SK-N-SH (cell line): ENCODE results near the gene C3orf70. TPM values are rescaled to one million over a fixed set of nuclear protein-coding genes. Genes with fewer than 3 reads are reported as not detected.

Experiments
- CTCF ChIA-PET: fragments of 300-600, 350-600 bp; formaldehyde crosslinking; extraction: SDS; loops from one replicate; lab custom pipeline; 2021; lab: Yijun Ruan, JAX
- POLR2A ChIA-PET: fragments of 350-600 bp; sonication (Branson Sonifier 250); formaldehyde crosslinking; extraction: SDS; loops from one replicate; lab custom pipeline; 2020; ENCODE audit warnings: antibody characterized with exemption, inconsistent platforms; lab: Yijun Ruan, JAX
- DNase-seq: peaks from one replicate; pipeline ENCODE4 v3.0.0; 2012
- H2AFZ ChIP-seq: fragments of 200-600 bp; sonication (generic); 2 replicates; pipeline ENCODE4 v1.8.1; 2016; ENCODE audit warnings: antibody characterized with exemption, mild to moderate bottlenecking, low read depth
- H3F3A ChIP-seq: fragments of 200-600 bp; sonication (generic); replicated peaks from 2 replicates; pipeline ENCODE3; 2016; ENCODE audit warnings: antibody characterized with exemption, mild to moderate bottlenecking; ENCODE audit not compliant: insufficient read depth
- H3K27ac ChIP-seq, 2 experiments: fragments of 200-500 bp in 1 of 2; fragments of 200-600 bp in 1 of 2; sonication (Bioruptor generic) in 1 of 2; sonication (generic), shearing (Covaris generic) in 1 of 2; 2 replicates each; pipeline versions ENCODE4 v1.5.1 to v1.6.1; 2014 to 2016; ENCODE audit warnings: low read depth in 2 of 2, inconsistent platforms in 1 of 2, low read length in 1 of 2, mild to moderate bottlenecking in 1 of 2, mixed read lengths in 1 of 2
- H3K27me3 ChIP-seq: fragments of 200-600 bp; sonication (generic), shearing (Covaris generic); 2 replicates; pipeline ENCODE4 v1.6.1; 2016; ENCODE audit warnings: mixed run types; ENCODE audit not compliant: insufficient read depth
- H3K36me3 ChIP-seq, 2 experiments: fragments of 200-500 bp in 1 of 2; fragments of 200-600 bp in 1 of 2; sonication (Bioruptor generic) in 1 of 2; sonication (generic) in 1 of 2; replicated peaks in 1 of 2; 2 replicates each; pipeline versions ENCODE3 to v1.5.1; 2014 to 2016; ENCODE audit warnings: low read length in 1 of 2, mild to moderate bottlenecking in 1 of 2; ENCODE audit not compliant: insufficient read depth in 2 of 2, control insufficient read depth in 1 of 2
- H3K4me1 ChIP-seq, 2 experiments: fragments of 200-500 bp in 1 of 2; fragments of 200-600 bp in 1 of 2; sonication (Bioruptor generic) in 1 of 2; sonication (generic), shearing (Covaris generic) in 1 of 2; 2 replicates each; pipeline versions ENCODE4 v1.5.1 to v1.6.1; 2014 to 2016; ENCODE audit warnings: low read depth in 1 of 2, low read length in 1 of 2, mixed run types in 1 of 2; ENCODE audit not compliant: insufficient read depth in 2 of 2, control insufficient read depth in 1 of 2
- H3K4me2 ChIP-seq: fragments of 200-600 bp; sonication (generic), shearing (Covaris generic); 2 replicates; pipeline ENCODE4 v1.6.1; 2017; ENCODE audit warnings: mixed run types
- H3K4me3 ChIP-seq, 2 experiments: fragments of 200-500 bp in 1 of 2; fragments of 200-600 bp in 1 of 2; sonication (Bioruptor generic) in 1 of 2; sonication (generic), shearing (Covaris generic) in 1 of 2; 2 replicates each; pipeline versions ENCODE4 v1.5.1 to v1.8.1; 2014 to 2016; ENCODE audit warnings: low read depth in 2 of 2, inconsistent platforms in 1 of 2, low read length in 1 of 2, mild to moderate bottlenecking in 1 of 2, mixed read lengths in 1 of 2, moderate library complexity in 1 of 2
- H3K79me2 ChIP-seq: fragments of 200-600 bp; sonication (generic); 2 replicates; pipeline ENCODE4 v1.8.1; 2017; ENCODE audit warnings: mild to moderate bottlenecking; ENCODE audit not compliant: insufficient read depth
- H3K9ac ChIP-seq: fragments of 200-600 bp; sonication (generic); 2 replicates; pipeline ENCODE4 v1.6.1; 2017; ENCODE audit warnings: mixed run types
- H3K9me2 ChIP-seq: fragments of 200-600 bp; sonication (generic); 2 replicates; pipeline ENCODE4 v1.6.1; 2017; ENCODE audit warnings: mixed run types
- H3K9me3 ChIP-seq: fragments of 200-600 bp; sonication (generic); 2 replicates; pipeline ENCODE4 v1.6.1; 2017; ENCODE audit warnings: mixed run types, mild to moderate bottlenecking, moderate library complexity
- H4K20me1 ChIP-seq: fragments of 200-600 bp; sonication (generic); 2 replicates; pipeline ENCODE4 v1.6.1; 2017; ENCODE audit warnings: mild to moderate bottlenecking, mixed run types; ENCODE audit not compliant: insufficient read depth
- CHD2 ChIP-seq: fragments of 150-350 bp; IDR thresholded peaks from 2 replicates; pipeline ENCODE4 v1.6.1; 2018; ENCODE audit warnings: low read length; ENCODE audit not compliant: partially characterized antibody
- ELF1 ChIP-seq: IDR thresholded peaks from 2 replicates; pipeline ENCODE4 v1.4.0; 2012
- EP300 ChIP-seq, 2 experiments: IDR thresholded peaks; 2 replicates each; pipeline versions ENCODE4 v1.4.0 to v1.6.1; 2012; ENCODE audit warnings: borderline replicate concordance in 1 of 2, low read depth in 1 of 2, low read length in 1 of 2
- EZH2phosphoT487 ChIP-seq: fragments of 200-600 bp; sonication (generic); IDR thresholded peaks from 2 replicates; pipeline ENCODE4 v1.6.1; 2017; ENCODE audit warnings: low read depth, mixed run types, mild to moderate bottlenecking, antibody characterized with exemption, moderate library complexity, borderline replicate concordance
- FOSL2 ChIP-seq: IDR thresholded peaks from 2 replicates; pipeline ENCODE4 v1.4.0; 2012; ENCODE audit warnings: low read depth, mild to moderate bottlenecking, moderate library complexity, borderline replicate concordance
- FOXM1 ChIP-seq: IDR thresholded peaks from 2 replicates; pipeline ENCODE4 v1.4.0; 2012; ENCODE audit warnings: low read depth, mild to moderate bottlenecking
- GABPA ChIP-seq: IDR thresholded peaks from 2 replicates; pipeline ENCODE4 v1.4.0; 2012; ENCODE audit warnings: low read depth, mild to moderate bottlenecking
- IRF3 ChIP-seq: fragments of 150-350 bp; IDR thresholded peaks from 2 replicates; pipeline ENCODE4 v1.6.1; 2016; ENCODE audit warnings: mild to moderate bottlenecking, low read depth, low read length
- MXI1 ChIP-seq: IDR thresholded peaks from 2 replicates; pipeline ENCODE4 v1.6.1; 2012; ENCODE audit warnings: mild to moderate bottlenecking, low read depth, low read length, improper control_type of control experiment
- NFIC ChIP-seq: IDR thresholded peaks from 2 replicates; pipeline ENCODE4 v1.4.0; 2012; ENCODE audit warnings: borderline replicate concordance
- POLR2AphosphoS5 ChIP-seq: IDR thresholded peaks from 2 replicates; pipeline ENCODE4 v1.6.1; 2012; ENCODE audit warnings: low read depth, low read length
- RCOR1 ChIP-seq: fragments of 150-350 bp; IDR thresholded peaks from 2 replicates; pipeline ENCODE4 v1.6.1; 2017; ENCODE audit warnings: antibody characterized with exemption, low read length
- REST ChIP-seq: IDR thresholded peaks from 2 replicates; pipeline ENCODE4 v1.6.1; 2012; ENCODE audit warnings: mild to moderate bottlenecking, low read depth, low read length, moderate library complexity
- TCF12 ChIP-seq: IDR thresholded peaks from 2 replicates; pipeline ENCODE4 v1.4.0; 2012
- TEAD4 ChIP-seq: IDR thresholded peaks from 2 replicates; pipeline ENCODE4 v1.4.0; 2012; ENCODE audit warnings: mild to moderate bottlenecking, borderline replicate concordance; ENCODE audit not compliant: insufficient read depth
- USF1 ChIP-seq: IDR thresholded peaks from 2 replicates; pipeline ENCODE4 v1.4.0; 2012; ENCODE audit warnings: low read depth, borderline replicate concordance
- USF2 ChIP-seq: fragments of 150-350 bp; IDR thresholded peaks from 2 replicates; pipeline ENCODE4 v1.6.1; 2017; ENCODE audit warnings: antibody characterized with exemption, low read length, low read depth, borderline replicate concordance
- YY1 ChIP-seq: IDR thresholded peaks from 2 replicates; pipeline ENCODE4 v1.4.0; 2012; ENCODE audit warnings: low read depth, mild to moderate bottlenecking
- ZBTB33 ChIP-seq: IDR thresholded peaks from 2 replicates; pipeline ENCODE4 v1.4.0; 2012; ENCODE audit warnings: low read depth, borderline replicate concordance
- WGBS: methylation state at CpG from one replicate; pipeline ENCODE4 v1.1.6; 2017; ENCODE audit warnings: low lambda C conversion rate; 5-methylcytosine and 5-hydroxymethylcytosine counted together
- polyA plus RNA-seq, 3 experiments: library from polyadenylated mRNA; depleted of rRNA; stranded (reverse); fragments of >200 nt; gene quantifications; 2 replicates each; pipeline ENCODE4 v1.2.3, GENCODE V29; 2012

Gene C3orf70
- polyA plus RNA-seq, 1 of the 3 experiments (the other 2 are of a cell fraction) = under 0.01 TPM

GRCh38 chr3:185067173-185067572 lies 85.7 kb downstream of the C3orf70 start:
- TF ChIP-seq ZBTB33 (no peak), MXI1 (no peak), TCF12 (no peak), REST (no peak), USF2 (no peak), USF1 (no peak), CHD2 (no peak), FOSL2 (no peak), GABPA (no peak), ELF1 (no peak), TEAD4 (no peak), IRF3 (no peak), RCOR1 (no peak), YY1 (no peak), EZH2phosphoT487 (no peak), FOXM1 (no peak), POLR2AphosphoS5 (no peak), NFIC (no peak), EP300 (IDR thresholded peaks at IDR 0.05; ENCODE audit: borderline replicate concordance in 1 of 2, low read depth in 1 of 2, low read length in 1 of 2) (no peak)
- ChIA-PET POLR2A (no interaction called here), CTCF (no interaction called here)
- Histone ChIP-seq H3K27me3 (no peaks in the 10 kb centered on the region; the same call in 1 of the 2 replicates), H4K20me1 (no peaks in the 10 kb centered on the region), H3F3A (no peaks in the 10 kb centered on the region), H2AFZ (no peak overlapping the region), H3K36me3 (no peaks in the 10 kb centered on the region), H3K9me2 (no peaks in the 10 kb centered on the region), H3K79me2 (no peaks in the 10 kb centered on the region), H3K9me3 (no peaks in the 10 kb centered on the region), H3K4me1 (peaks cover 0 to 11% of the 10 kb centered on the region in 2 experiments; a peak in 1 of 4 replicates), H3K4me2 (no peak overlapping the region), H3K27ac (no peak overlapping the region), H3K9ac (no peak overlapping the region), H3K4me3 (no peak overlapping the region)
- no peak for DNase-seq
- 85% methylated on average over 11 of the region's 11 CpGs for WGBS
